ENCODE results near the gene ARHGAP20. TPM values are rescaled to one million over a fixed set of nuclear protein-coding genes. Genes with fewer than 3 reads are reported as not detected.

ARHGAP20 gene
- total and polyA plus RNA-seq, 2 of the 8 experiments (the other 6 are each of a cell fraction or from before 2014, with no cell fraction given) = 0.05 to 0.28 TPM

- TF ChIP-seq CHD7 (IDR thresholded peaks at IDR 0.05; ENCODE audit: insufficient replicate concordance, low read length) = no peak
These were observed 49.8 kb upstream of the ARHGAP20 start (continued) for GRCh38 chr11:110761991-110762390.

All from H1 (cell line).